ENCODE results near the gene VDR. TPM values are rescaled to one million over a fixed set of nuclear protein-coding genes. Genes with fewer than 3 reads are reported as not detected.

Gene VDR
- total RNA-seq, 4 donors from 2014 or later = 3.5 to 5.2 (median 3.9) TPM

DNA sequence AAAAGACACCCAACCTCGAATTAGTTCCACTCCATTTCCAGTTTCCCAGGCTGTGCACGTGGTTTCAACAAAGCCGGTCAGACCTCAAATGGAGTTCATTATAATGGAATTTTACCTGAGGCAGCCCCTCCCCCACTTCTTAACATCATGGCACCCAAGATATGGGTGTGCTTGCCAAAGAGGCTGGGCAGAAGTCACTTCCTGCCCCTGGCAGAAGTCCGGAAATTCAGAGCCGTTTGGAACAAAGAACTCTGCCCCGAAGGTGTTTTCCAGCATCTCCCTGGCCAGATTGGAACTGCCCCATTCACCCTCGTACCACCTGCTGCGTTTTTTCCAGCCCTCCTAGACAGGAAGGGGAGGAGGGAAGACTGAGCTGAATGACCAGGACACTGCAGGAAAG, 8.2 kb downstream of the VDR start:
- Histone ChIP-seq H3K9me3 (no peaks in the 10 kb centered on the region), H3K36me3 (no peaks in the 10 kb centered on the region), H3K27me3 (no peaks in the 10 kb centered on the region), H3K4me1 (no peaks in the 10 kb centered on the region), H3K4me3 (replicated peaks in 1 of 3) (no peak overlapping the region), H3K27ac (no peak overlapping the region)
- 44 to 59% methylated on average over 8 of the region's 8 CpGs for WGBS, 2 donors
- TF ChIP-seq POLR2A (IDR thresholded peaks at IDR 0.05) = no peak
- TF ChIP-seq, protein P1, sequence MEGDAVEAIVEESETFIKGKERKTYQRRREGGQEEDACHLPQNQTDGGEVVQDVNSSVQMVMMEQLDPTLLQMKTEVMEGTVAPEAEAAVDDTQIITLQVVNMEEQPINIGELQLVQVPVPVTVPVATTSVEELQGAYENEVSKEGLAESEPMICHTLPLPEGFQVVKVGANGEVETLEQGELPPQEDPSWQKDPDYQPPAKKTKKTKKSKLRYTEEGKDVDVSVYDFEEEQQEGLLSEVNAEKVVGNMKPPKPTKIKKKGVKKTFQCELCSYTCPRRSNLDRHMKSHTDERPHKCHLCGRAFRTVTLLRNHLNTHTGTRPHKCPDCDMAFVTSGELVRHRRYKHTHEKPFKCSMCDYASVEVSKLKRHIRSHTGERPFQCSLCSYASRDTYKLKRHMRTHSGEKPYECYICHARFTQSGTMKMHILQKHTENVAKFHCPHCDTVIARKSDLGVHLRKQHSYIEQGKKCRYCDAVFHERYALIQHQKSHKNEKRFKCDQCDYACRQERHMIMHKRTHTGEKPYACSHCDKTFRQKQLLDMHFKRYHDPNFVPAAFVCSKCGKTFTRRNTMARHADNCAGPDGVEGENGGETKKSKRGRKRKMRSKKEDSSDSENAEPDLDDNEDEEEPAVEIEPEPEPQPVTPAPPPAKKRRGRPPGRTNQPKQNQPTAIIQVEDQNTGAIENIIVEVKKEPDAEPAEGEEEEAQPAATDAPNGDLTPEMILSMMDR (IDR thresholded peaks at IDR 0.05) = no peak
- intact Hi-C loops (cut with DNase I) = no loop called here
- DNase-seq = no peak

DNA sequence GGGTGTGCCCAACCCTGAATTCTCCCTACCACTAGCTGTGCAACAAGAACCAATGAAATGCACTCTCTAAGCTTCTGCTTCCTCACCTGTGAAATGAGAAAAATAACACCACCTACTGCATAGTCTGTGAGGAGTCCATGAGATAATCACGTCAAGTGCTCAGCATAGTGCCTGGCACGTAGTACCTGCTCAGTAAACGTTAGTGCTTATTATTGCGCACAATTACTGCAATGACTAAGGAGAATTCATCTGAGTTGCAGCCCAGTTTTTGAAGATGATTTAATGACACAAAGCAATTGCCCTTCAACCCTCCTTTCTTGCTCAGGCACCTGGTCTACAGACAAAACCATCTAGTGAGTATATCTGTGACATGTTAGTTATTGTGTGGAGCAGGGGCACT, 8.8 kb downstream of the VDR start:
- 86 to 89% methylated on average over 4 of the region's 4 CpGs for WGBS, 2 donors
- intact Hi-C loops (cut with DNase I) = no loop called here
- Histone ChIP-seq H3K9me3 (no peaks in the 10 kb centered on the region), H3K27me3 (no peaks in the 10 kb centered on the region), H3K27ac (no peak overlapping the region), H3K36me3 (no peaks in the 10 kb centered on the region), H3K4me1 (no peaks in the 10 kb centered on the region), H3K4me3 (replicated peaks in 1 of 3) (no peak overlapping the region)
- no peak for DNase-seq
- TF ChIP-seq POLR2A (IDR thresholded peaks at IDR 0.05) = no peak
- TF ChIP-seq, protein P1 (IDR thresholded peaks at IDR 0.05) = no peak

DNA sequence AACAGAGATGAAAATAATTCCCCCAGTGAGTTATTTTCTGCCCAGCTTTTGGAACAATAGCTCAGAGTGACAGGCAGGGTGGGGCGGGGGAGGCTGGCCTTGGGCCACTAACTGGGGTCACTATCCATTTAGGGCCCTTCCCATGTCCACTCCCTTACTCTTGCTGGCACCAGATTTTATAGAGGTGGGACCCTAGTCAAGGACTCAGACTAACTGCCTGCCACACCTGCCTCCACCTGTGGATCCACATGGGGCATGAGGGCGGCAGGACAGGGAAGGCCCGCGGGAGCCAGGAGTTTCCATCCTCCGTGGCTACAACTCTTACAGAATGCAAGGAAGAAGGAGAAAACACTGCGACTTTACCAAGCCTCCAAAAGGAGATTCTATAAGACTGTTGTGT, 10.1 kb downstream of the VDR start:
- no peaks in the 10 kb centered on the region for H3K36me3 ChIP-seq
- no peak for TF ChIP-seq POLR2A (IDR thresholded peaks at IDR 0.05)
- TF ChIP-seq, protein P1 (IDR thresholded peaks at IDR 0.05) = no peak
- intact Hi-C loops (cut with DNase I) = no loop called here
- H3K4me3 ChIP-seq (replicated peaks in 1 of 3) = no peak overlapping the region
- no peak for DNase-seq
- 85 to 90% methylated on average over 6 of the region's 6 CpGs for WGBS, 2 donors
- no peak overlapping the region for H3K27ac ChIP-seq
- no peaks in the 10 kb centered on the region for H3K27me3 ChIP-seq
- no peaks in the 10 kb centered on the region for H3K9me3 ChIP-seq
- no peaks in the 10 kb centered on the region for H3K4me1 ChIP-seq

DNA sequence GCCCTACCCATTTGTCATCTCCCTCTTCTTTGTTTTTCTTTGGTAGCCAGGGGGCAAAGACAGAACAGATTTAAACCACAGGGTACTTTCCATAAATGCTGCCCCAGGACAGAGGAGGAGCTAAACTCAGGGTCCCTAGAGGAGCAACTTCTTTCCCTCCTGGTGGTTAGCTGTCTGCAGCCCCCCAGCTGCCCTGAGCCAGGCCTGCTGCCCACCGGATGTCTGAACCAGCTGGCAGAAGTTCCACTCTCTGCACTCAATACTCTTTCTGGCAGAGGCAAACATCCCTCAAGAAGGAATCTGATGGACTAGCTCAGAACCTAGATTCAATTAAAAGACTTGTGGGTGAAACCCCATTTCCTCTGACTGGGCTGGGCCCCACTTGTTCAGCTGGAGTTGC, 10.7 kb downstream of the VDR start:
- intact Hi-C loops (cut with DNase I) = no loop called here
- DNase-seq = no peak
- Histone ChIP-seq H3K27ac (no peak overlapping the region), H3K4me3 (replicated peaks in 1 of 3) (no peak overlapping the region), H3K36me3 (no peaks in the 10 kb centered on the region), H3K27me3 (no peaks in the 10 kb centered on the region), H3K4me1 (no peaks in the 10 kb centered on the region), H3K9me3 (no peaks in the 10 kb centered on the region)
- WGBS, 2 donors = 64 to 69% methylated on average over 1 of the region's 1 CpG
- TF ChIP-seq, protein P1 (IDR thresholded peaks at IDR 0.05) = no peak
- TF ChIP-seq POLR2A (IDR thresholded peaks at IDR 0.05) = no peak

DNA sequence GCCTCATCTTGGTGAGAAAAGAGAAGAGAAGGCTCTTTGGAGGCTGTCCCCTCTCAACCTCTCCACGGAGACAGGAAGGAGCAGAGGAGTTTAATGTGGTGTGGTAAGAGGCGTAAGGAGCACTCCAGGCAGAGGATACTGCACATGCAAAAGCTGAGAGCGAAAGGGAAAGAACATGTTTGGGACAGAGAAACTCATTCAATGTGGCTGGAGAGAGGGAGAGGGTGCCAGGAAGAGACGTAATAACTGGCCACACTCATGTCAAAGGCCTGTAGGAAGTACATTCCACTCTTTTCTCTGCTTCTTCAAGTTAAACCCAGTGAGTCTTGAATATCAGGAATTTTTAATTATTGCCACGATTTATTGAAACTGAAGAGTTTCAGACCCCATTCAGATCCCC, 12.0 kb downstream of the VDR start:
- intact Hi-C loops (cut with DNase I) = no loop called here
- WGBS, 2 donors = 74 to 82% methylated on average over 5 of the region's 5 CpGs
- DNase-seq = no peak

More for the DNA sequence above, 12.0 kb downstream of the VDR start:
- TF ChIP-seq, protein P1 (IDR thresholded peaks at IDR 0.05) = no peak
- TF ChIP-seq POLR2A (IDR thresholded peaks at IDR 0.05) = no peak
- Histone ChIP-seq H3K27me3 (no peaks in the 10 kb centered on the region), H3K9me3 (no peaks in the 10 kb centered on the region), H3K4me1 (no peaks in the 10 kb centered on the region), H3K36me3 (no peaks in the 10 kb centered on the region), H3K4me3 (replicated peaks in 1 of 3) (no peak overlapping the region), H3K27ac (no peak overlapping the region)
